Neural cell (in vitro differentiated cells): ENCODE data around the gene LACRT.

Experiments
- CTCF ChIP-seq: fragments of 450-650 bp; IDR thresholded peaks from 2 replicates; pipeline ENCODE4 v1.5.1; 2014; ENCODE audit warnings: antibody characterized with exemption, mild to moderate bottlenecking, moderate library complexity; ENCODE audit not compliant: poor library complexity, severe bottlenecking
- EP300 ChIP-seq: fragments of 450-650 bp; conservative IDR thresholded peaks from 2 replicates; pipeline ENCODE4 v1.6.1; 2014; ENCODE audit warnings: antibody characterized with exemption, mild to moderate bottlenecking, moderate library complexity; ENCODE audit not compliant: poor library complexity, severe bottlenecking
- EZH2 ChIP-seq: fragments of 200-600, 300-800 bp; shearing (Covaris generic), sonication (generic); IDR thresholded peaks from 2 replicates; pipeline ENCODE4 v1.6.1; 2014; ENCODE audit warnings: antibody characterized with exemption, low read length, borderline replicate concordance, mild to moderate bottlenecking; ENCODE audit not compliant: insufficient read depth, poor library complexity, severe bottlenecking
- MXI1 ChIP-seq: fragments of 450-650 bp; conservative IDR thresholded peaks from 2 replicates; pipeline ENCODE4 v1.6.1; 2014; ENCODE audit warnings: antibody characterized with exemption, mild to moderate bottlenecking; ENCODE audit not compliant: poor library complexity, severe bottlenecking
- POLR2AphosphoS5 ChIP-seq: IDR thresholded peaks from 2 replicates; pipeline ENCODE4 v1.6.1; 2012
- RAD21 ChIP-seq: fragments of 450-650 bp; conservative IDR thresholded peaks from 2 replicates; pipeline ENCODE4 v1.6.1; 2014; ENCODE audit warnings: antibody characterized with exemption, mild to moderate bottlenecking, moderate library complexity
- REST ChIP-seq: IDR thresholded peaks from 2 replicates; pipeline ENCODE4 v1.6.1; 2012; ENCODE audit warnings: borderline replicate concordance
- TAF1 ChIP-seq: IDR thresholded peaks from 2 replicates; pipeline ENCODE4 v1.6.1; 2012; ENCODE audit warnings: low read depth

GRCh38 chr12:54641089-54641488 is 6.4 kb upstream of the LACRT start:
- no peak for TF ChIP-seq CTCF
- no peak for TF ChIP-seq EZH2
- TF ChIP-seq POLR2AphosphoS5, result no peak
- TF ChIP-seq EP300, result no peak
- no peak for TF ChIP-seq REST
- TF ChIP-seq RAD21, result no peak
- TF ChIP-seq MXI1, result no peak
- no peak for TF ChIP-seq TAF1
